Glomerular visceral epithelial cell (primary cell): ENCODE data around the gene HDAC2.

ENCODE experiments used
- DNase-seq: peaks from one replicate; pipeline ENCODE4 v3.0.0-alpha.2; 2016; ENCODE audit errors: extremely low spot score

Gene HDAC2

DNA sequence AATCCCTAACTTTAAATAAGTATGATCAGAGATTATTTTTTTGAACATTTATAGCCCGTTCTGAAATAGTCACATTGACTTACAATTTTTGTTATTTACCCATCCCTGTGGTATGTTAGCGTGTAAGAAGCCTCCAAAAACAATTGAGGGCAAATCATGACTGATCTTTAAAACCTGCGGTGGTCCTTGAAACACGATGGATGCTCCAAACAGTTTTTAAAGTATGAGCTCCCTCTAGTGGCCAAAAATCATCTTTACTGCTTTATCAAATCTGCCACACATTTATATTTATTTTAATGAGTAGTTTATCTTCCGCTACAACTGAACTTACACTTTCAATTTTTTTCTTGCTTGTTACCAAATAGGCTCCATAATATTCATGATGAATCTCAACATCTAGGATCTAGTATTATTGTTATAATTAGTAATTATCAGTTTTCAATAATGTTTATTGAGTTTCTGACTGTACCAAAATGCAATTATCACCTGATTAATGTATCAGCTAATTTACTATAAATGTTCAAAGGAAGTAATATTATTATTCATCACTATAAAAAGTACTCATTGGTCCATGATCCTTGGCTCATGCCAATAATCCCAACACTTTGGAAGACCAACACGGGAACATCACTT, 61.6 kb downstream of the HDAC2 start:
- DNase-seq: peak; percentile 66

DNA sequence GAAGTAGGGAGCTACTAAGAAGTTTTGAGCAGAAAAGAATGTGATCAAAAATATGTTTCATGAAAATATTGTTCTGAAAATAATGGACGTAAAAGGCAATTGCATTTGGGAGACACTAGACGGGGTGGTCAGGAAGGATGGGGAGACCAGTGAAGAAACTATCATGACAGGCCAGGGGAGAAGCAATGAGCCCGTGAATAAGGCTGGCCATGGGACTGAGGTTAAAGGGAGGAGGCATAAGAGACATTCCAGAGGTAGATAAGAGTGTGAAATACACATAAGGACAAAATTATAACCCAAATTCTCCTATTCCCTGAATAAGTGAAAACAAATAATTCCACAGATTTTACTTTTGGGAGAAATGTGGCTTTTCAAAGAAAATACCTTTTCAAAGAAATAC, 62.1 kb downstream of the HDAC2 start:
- no peak for DNase-seq

GRCh38 chr6:113907102-113907815, 63.7 kb downstream of the HDAC2 start:
- no peak for DNase-seq

- no peak for DNase-seq
Observed at GRCh38 chr6:113903666-113904330, 67.2 kb downstream of the HDAC2 start.

DNA sequence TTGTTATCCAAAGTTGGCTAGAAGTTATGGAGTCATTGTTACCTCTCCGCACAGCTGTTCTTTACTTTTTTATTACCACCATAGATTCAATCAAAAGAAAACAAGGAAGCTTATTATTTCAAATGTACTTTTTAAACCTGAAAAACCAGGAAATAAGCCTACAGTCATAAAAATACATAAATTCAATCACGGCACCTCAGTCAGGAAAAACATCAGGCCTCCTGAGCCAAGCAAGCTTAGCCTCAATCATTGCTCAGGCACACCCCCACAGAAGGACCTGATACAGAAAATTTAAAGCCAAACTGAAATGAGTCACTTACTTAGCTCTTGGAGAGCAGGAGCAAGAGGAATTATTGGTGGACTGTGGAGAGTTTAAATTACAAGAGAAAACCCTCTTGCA, 69.5 kb downstream of the HDAC2 start:
- no peak for DNase-seq

DNA sequence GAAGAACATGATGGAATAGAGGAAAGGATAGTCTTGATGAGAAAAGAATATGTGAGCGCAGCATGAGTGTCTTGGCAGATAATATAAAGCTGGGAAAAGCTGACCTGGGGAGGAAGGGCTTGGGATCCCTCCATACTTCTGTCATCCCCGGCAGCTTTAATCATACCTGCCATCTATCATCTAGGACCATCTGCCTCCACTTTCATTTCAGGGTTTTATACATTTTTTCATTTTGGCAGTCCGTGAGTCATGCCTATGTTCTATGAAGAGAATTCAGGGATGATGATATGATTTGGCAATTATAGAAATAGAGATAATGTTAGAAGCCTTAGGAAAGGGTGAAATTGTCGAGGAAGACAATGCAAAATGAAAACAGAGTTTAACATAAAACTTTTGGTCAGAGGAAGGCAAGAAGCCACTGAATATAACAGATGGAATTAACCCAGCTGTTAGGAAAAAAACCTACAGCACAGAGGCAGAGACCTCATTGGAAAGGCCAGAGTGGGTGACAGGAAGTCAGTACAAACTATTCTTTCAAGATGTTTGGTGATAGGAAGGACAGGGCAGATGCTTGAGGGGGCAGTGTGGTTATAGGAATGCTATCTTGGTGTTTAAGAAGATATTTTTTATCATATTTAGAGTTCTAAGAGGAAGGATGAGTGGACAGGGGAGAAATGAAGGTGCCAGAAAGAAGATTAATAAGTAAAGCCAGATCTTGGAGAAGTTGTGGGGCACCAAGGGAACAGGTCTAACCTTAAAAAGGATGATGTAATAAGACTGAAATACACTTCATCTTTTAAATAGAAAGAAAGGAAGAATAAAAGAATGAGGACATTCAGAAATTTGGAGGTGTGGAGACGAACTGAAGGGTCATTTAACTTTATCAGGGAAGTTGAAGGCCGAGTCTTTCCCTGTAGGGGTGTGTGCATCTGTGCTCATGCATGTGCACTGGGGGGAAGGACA, 76.0 kb downstream of the HDAC2 start:
- no peak for DNase-seq

DNA sequence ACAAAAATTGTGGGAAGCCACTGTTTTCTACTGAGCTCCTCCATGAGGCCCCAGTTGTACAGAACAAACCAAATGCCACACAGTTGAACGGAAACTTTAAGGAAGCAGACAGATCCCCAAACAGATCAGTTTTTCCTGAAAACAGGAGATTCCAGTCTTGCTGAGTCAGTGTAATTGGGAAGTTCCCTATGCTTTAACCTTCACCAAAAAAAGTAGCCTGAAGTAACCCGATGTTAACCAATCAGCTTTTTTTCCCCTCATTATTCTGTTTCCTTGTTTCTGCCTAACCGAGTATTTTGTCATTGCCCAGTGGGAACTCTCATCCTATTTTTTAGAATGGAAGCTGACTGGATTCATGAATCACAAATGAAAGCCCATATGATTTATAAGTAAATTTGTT, 77.1 kb downstream of the HDAC2 start:
- no peak for DNase-seq

DNA sequence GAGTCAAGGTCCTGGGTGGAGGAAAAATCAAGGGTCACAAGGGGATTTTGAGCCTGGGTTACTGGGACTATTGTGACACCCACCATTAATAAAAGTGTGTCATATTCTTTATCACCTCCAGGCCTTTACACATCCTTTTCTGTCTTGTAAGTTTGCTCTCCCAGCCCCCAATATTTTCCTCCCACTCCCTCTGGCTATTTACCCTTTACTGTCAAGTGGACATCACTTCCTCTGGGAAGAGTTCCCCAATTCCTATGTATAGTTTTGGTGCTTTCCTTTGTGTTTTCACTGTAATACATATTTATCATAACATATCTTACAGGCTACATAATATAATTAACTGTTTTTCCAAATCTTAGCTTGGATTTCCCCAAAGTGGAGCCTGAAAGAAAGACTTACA, 77.5 kb downstream of the HDAC2 start:
- no peak for DNase-seq

GRCh38 chr6:113888956-113889630, 81.9 kb downstream of the HDAC2 start:
- no peak for DNase-seq

DNA sequence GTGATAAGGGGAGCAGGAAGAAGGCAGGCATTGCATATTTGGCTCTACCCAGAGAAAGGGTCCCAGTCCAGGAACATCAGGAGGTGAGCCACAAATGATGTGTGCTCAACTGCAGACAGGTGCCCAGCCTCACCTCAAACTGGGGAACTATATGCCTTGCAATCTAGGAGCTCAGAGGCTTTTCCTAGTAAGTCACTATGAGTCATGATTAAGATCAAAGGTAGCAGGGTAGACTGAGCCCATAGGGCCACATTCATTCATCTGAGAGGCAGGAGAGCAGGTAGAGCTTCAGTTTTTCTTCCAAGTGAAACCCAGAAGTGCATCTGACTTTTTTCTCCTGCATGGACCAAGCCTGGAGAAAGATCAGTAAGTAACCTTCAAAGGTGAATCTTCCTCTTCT, 82.5 kb downstream of the HDAC2 start:
- DNase-seq: no peak

DNA sequence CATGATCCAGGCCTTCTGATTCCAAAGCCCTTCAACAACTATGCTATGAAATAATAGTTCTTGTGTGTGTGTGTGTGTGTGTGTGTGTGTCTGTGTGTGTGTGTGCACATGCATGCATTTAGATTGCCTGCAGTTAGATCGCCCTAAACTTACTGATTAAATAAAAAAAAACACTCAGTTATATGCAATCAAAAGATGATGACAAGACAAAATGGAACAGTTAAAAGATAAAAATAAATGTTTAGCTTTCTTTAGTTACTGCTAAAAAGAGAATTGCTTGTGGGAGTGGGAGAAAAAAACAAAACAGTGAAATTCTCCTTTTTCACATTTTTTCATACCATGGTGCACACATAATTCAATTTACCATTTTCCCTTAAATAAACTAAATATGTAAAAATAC, 84.4 kb downstream of the HDAC2 start:
- DNase-seq: no peak

GRCh38 chr6:113884011-113884410, 86.9 kb downstream of the HDAC2 start:
- DNase-seq: no peak
